HG03460 (cell line): ENCODE data around the gene CLTRN.
"Not testable (repeated sequence)": the region's sequence is repeated elsewhere in the genome, so short reads cannot be mapped to it uniquely, and the experiment has no call there.

ENCODE experiments used
- ATAC-seq: cut with Tn5 transposase; IDR thresholded peaks from one replicate; pipeline ENCODE4 v1.9.1; 2021; ENCODE audit not compliant: unreplicated experiment

Gene CLTRN, protein sequence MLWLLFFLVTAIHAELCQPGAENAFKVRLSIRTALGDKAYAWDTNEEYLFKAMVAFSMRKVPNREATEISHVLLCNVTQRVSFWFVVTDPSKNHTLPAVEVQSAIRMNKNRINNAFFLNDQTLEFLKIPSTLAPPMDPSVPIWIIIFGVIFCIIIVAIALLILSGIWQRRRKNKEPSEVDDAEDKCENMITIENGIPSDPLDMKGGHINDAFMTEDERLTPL

DNA sequence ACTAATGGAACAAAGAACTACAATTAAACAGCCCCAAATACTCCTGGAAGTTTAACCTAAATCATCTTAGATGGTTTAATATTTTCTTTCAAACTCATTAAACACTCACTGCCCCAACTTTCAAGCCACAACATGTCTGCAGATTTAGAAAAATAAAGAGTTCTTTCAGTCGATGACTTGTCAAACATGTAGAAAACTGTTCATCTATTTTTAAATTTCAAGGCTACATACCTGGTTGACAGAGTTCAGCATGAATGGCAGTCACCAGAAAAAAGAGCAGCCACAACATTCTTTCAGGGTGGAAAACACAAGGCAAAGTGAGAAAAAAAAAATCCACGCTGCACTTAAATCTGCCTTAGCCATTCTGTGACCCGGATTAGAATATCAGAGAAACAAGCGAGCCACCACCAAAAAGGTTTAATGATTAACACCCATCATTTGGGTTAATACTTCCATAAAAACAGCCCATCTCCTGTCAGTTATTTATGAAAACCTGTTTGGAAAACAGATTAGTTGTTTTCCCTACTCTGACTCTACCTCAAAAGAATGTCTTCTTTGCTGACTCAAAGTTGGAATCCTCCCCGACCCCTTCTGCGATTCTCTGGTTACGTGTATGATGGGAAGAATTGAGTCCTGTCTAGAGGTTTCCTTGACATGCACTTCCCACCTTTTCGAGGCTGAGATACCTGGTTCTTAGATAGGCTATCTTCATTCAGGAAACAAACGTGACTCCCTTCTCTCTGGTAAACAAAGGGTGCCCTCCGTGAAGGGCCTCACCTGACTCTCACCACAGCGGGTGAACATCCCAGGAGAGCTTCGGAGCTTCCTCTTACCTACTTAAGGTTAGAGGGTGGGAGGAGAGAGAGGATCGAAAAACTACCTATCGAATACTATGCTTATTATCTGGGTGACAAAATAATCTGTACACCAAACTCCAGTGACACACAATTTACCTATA is at the start of gene CLTRN:
TSS of gene CLTRN (minus strand) at position 319 of the 958 bp plus-strand sequence. CDS start at position 289, 30 bp downstream.
- no peak for ATAC-seq

DNA sequence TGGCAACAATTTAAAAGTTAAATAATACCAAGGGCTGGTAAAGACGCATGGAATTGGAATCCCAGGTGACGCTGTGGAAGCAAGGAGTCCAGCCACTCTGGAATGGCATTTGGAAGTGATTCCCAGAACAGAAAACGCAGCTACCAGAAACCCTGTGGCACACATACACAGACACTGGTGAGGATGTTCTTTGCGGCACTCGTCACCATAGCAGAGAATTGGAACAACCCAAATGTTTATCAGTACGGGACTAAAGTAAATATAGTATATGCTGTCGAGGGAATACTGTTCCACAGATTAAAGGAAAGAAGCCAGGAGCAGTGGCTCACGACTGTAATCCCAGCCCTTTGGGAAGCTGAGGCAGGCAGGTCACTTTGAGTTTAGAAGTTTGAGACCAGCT is 39.7 kb upstream of the CLTRN start:
- not testable (repeated sequence) for ATAC-seq

DNA sequence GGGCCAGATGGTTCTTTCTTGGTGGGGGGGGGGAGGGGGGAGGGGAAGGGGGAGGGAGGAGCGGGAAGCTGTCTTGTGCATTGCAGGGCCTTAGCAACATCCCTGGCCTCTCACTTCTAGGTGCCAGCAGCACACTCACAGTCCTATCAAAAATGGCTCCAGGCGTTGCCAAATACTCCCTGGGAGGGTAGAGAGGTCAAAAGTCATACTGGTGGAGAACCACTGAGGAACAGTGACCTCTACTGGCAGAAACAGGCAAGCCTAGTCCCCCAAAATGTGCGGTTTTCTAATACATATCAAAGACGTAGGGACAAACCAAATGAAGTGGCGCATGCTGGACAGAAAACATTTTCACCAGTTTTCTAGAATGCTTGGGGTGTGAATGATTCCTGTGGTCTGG is 39.2 kb upstream of the CLTRN start:
- ATAC-seq = not testable (repeated sequence)

DNA sequence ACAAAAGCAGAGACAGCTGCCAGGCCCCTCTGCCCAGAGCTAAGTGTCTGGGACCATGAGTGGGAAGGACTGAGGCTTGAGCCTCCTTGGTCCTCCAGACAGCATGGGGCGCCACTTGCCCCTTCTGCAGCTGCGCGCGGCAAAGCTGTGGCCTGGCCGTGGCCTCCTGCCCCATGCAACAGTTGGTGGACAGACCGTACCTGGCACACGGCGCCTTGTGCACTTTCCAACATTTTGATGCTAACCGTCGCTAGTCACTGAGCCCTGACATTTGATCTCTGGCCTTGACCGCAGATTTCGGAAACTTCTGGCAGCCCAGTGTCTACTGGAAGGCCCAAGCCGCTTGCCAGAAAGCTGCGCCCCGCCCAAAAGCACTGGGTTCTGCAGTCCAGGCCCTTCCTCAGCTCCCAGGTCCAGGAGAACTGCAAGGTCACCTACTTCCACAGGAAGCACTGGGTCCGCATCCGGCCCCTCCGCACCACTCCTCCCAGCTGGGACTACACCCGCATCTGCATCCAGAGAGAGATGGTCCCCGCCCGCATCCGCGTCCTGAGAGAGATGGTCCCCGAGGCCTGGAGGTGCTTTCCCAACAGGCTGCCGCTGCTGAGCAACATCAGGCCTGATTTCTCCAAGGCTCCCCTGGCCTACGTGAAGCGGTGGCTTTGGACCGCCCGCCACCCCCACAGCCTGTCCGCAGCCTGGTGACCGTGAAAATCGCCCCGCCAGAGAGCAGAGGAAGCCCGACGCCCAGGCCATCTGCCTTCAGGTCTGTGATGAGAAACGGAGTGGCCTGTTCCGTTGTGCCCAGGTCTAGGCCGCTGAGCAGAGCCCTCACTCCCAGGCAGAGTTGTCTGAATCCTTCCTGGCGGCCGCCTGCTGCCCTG is 38.1 kb upstream of the CLTRN start:
- no peak for ATAC-seq

DNA sequence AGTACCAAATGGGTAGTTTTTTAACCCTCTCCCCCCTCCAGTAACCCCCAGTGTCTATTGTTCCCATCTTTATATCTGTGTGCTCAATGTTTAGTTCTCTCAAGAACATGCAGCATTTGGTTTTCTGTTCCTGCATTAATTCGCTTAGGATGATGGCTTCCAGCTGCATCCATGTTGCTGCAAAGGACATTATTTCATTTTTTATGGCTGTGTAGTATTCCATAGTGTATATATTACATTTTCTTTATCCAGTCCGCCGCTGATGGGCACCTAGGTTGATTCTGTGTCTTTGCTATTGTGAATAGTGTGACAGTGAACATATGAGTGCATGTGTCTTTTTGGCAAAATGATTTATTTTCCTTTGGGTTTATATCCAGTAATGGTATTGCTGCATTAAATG is 31.9 kb upstream of the CLTRN start:
- no peak for ATAC-seq

DNA sequence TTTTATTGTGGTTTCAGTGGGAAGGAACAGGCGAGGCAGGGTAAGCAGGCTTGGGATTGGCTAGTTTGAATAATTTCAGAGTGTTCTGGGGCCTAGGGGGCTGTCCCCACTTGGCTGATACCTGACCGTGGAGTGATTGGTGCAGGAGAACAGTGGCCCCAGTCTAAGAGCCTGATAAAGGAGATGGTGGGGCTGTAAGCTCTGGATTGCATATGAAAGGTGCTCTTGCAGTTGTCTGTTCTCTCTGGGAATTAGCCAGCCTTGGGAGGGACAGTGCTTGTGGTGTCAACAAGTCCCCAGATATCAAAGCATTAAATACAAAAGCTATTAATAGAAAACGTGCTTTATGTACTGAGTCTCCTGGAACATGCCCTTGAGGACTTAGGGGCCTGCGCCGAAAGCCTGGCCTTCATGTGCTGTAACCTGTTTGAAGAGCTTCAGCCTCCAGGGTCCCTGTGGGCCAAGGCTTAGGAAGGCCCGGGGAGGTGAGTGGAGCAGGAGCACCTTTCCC is 30.4 kb upstream of the CLTRN start:
- ATAC-seq = no peak

DNA sequence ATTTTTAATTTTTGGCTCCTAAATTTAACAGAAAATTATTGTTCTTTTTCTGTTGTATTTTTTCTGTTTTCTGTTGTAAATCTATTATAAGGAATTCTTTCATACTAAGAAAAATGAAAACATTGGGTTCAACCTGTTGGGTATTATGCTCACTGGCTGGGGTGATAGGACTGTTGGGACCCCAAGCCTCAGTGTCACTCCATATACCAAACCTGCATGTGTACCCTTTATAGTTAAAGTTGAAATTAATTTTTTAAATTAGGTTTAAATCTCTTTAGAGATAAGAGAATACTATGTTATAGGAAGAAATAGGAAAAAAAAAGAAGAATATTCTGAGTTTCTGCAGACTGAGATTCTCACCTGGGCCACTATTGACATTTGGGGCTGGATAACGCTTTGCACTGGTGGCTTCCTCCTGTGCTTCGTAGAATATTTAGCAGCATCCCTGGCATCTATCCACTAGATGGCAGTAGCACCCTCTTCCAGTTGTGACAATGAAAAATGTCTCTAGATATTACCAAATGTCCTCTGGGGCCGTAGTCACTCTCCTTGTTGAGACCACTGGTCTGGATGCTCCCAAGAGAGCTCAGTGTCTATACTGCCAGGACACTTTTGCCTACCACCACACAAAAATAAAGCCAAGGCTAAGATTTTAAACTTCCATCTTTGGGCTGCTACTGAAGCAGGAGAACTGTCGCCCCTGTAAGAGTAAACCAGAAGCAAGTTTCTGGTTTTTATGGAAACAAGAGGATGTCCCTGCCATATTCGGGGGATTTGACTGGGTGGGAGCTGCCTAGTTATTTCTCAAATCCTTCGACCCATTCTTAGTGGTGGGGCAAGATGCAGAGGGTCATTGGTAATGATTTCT is 22.4 kb upstream of the CLTRN start:
- no peak for ATAC-seq

DNA sequence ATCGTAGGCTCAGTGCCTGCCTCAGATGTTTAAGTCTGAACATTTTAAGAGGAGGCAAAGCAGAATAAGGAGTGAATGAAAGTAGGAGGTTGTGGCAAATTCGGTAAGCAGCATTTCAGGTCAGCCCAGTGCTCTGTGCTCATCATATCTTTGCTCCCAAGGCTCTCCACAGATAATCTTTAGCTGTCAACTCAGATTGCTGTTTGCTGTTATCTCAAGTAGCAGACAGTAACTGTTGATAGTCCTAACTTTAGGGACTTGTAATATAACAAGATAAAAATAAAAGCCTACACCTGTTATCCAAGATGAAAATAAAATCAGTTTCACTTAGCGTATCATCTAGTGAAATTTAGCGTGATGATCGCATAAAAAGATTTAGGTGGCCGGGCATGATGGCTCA is 18.6 kb upstream of the CLTRN start:
- ATAC-seq = no peak

DNA sequence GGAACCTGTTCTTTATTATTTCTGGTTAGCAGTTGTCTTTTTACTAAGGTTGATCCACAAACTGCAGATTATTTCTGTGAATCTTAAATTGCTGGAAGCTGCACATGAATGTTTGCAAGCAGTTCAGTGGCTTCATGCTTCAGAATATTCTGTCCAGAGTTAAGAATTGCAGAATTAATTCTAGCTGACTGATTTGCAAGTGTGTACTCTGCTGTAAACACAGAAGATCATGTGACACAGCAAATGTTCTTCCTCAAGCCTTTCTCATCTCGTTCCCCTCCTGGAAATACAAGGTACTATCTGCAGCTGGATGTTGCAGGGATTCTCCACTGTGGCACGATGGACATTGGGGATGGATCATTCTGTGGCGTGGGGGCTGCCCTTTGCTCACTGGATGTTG is 16.8 kb upstream of the CLTRN start:
- no peak for ATAC-seq

DNA sequence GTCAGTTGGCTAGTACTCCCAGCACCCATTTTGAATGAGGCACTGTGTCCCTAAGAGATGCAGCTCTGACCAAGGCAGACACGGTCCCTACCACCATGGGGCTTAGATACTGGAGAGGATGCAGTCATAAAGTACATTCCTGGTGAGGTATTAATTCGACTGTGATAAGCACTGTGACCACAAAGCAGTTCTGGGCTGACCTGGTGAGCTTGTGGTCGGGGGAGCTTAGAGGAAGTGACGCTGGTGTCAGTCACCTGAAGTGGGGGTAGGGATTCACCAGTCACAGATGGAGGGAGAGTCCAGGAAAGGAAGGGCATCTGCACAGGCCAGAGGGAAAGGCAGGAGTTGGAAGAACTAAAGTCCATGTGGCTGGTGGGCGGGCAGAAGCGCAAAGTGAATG is 15.8 kb upstream of the CLTRN start:
- ATAC-seq = peak; percentile 47

DNA sequence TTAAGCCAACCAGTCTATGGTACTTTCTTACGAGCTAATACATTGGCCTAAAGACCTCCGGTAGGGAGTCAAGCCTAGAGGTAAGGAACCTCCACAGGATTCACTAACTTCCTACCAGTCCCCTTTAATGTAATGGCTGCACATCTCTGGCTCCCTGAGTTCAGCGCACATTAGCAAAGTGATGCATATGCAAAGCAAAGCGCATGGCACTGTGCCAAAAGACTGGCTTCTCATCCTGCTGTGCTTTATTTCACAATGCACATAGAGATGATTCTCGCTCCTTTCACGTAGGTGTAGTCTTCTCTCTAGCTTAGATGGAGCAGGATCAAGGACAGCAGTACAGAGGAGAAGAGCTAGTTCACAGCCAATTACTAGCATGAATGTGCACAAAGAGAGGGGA is 14.6 kb upstream of the CLTRN start:
- no peak for ATAC-seq

DNA sequence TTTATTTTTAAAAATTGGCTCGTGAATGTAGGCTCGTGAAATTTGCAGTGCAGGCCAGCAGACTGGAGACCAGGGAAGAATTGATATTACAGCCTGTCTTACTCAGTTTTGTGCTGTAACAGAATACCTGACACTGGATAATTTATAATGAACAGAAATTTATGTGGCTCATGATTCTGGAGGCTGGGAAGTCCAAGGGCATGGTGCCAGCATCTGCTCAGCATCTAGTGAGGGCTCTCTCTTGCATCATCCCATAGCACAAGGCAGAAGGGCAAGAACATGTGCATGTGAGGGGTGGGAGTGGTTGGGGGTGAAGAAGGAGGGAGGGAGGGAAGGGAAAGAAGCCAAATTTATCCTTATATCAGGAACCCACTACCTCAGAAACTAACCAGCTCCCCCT is 13.7 kb upstream of the CLTRN start:
- ATAC-seq = no peak

DNA sequence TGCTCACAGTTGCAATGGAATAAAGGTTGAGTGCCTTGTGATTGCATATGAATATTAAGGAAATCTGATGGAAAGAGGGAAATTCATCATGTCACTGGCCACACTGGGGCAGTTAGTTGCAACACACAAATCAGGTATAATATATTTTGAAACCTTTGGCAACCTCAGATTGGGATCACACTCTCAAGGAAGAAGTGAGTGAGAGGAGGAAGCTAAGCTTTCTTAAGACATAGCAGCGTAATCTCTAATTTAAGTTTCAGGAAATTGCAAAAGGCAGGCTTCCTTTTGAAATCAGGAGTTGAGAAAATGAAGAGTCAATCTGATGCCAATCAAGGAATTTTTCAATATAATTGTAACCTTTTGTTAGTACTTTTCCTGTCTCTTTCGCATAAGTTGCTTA is 12.3 kb upstream of the CLTRN start:
- ATAC-seq = no peak

DNA sequence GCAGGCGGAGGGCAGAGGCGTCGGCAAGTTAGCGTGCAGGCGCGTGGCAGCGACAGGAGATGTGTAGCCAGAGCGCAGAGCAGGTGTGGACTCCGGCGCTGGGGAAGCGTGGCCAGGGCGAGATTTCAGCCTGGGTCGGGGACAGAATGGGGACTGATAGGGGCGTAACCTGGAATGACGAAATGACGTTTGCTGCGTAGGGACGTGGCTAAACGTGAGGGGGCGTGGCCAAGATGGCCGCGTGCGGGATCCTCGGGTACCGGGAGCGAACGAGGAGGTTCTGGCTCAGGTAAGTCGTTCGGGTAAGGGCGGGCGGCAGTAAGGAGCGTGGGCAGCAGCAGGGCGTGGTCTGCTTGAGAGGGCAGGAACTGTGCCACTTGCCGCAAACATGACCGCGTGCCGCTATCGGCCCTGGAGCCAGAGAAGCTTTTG is 10.9 kb upstream of the CLTRN start:
- peak; percentile 64 for ATAC-seq

DNA sequence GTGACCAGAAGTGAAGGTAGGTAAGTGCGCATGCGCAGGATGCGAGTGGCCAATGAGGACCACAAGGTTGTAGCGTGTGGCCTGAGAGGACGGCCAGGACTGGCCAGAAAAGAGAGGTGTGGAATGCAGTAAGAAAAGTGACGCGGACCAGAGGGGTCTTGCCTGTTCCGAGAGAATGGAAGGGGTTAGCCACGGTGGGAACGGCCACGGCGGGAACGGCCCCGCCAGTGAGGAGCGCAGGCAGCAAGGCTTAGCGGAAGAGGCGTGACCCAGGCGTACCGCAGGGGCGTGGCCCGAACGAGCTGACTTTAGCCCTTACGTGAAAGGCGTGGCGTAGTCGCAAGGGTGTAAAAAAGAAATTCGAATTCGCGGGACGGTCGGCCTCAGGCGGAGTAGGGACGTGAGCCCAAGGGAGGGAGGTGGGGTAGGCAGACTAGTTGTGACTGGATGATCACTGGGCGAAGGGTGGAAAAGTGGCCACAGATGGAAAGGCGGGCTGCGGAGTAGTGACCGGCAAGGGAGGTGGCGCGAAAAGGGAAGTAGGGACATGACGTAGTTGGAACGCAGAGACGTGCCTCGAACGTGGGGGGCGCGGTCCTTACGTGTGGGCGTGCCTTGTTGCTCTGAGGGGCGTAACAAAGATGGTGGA is 10.4 kb upstream of the CLTRN start:
- ATAC-seq = peak; percentile 81

DNA sequence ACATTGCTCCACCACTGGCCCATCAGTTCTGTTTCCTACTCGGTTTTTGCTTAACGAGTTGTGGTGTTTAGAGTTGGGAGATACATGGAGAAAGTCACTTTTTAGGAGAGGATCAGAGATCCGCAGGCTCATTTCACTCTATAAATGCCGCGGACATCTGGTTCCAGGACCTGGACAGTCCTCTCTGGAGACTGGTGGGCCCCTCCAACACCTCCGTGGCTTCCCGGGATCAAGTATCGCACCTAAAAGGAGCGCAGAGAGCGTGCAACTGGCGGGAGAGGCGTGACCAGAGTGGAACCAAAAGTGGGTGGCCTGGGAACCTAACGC is 9.9 kb upstream of the CLTRN start:
- ATAC-seq = no peak

DNA sequence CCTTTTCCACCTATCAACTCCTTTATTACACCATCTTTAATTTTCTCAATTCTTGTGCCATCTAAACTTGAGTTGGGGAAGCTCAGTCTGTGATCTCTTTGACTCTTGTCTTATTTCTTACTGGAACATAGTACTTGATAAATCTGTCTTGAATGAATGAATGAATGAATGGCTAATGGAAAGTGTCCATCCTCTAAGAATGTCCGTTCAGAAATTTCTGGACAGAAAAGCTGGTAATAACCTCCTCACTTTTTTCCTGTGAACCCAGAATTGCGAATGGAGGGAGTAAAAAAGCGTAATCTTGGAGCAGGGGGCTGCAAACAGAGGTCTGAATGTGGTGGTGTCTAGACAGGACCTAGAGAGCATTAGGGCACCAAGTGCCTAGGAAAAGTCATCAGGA is 9.4 kb upstream of the CLTRN start:
- no peak for ATAC-seq

DNA sequence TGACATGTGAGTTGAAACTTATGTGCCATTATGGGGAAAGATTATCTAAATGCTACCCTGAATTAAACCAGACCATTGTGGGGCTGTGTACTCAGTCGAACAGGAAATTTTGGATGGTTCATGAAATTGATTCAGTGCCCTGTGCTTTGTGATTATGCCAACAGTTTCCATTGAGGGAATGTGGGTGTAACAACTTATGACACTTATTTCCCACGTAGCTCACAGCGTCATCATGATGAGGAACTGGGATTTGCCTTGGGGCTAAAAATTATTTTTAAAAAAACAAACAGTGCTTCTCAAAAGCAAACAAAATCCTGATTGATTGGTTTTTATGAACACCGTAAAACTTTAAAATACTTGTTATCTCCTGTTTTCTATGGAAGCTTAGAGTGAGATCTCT is 8.3 kb upstream of the CLTRN start:
- ATAC-seq = no peak

DNA sequence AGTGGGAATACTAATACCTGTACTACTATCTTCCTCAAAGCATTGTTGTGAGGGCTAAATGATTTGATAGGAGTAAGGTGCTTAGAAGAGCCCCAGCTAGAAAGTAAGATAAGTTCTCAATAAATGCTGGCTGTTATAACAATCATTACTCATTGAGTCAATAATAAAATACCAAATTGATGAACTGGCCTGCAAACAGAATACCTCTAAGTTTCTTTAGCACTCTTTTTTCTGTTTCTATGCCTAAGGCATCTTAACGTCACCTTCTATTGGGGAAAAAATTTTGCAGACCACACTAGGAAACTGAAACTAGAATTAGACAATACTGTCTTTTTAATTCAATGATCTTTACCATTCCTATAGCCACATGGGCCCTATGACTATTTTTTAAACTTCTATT is 1.2 kb downstream of the CLTRN start:
- ATAC-seq = no peak

DNA sequence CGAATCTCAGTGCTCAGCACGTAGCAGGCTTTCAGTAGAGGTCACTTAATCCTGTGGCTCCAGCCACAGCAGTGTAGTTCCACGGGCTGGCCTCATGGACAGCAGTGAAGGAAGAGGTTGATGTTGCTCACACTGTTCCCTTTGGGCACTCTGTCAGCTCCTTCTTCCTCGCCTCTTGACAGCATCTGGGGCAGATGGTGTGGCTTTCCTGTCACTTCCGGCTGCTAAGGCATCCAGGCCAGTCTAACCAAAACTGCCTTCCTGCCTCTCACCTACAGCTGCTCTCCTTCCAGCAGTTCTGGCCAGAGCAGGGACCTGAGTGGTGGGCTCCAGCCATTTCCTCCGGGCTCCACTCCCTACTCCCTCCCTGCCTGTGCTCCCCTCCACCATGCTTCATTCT is 9.8 kb downstream of the CLTRN start:
- ATAC-seq = not testable (repeated sequence)
